ENCODE measurements around the gene DPYSL4. TPM values are rescaled to one million over a fixed set of nuclear protein-coding genes. Genes with fewer than 3 reads are reported as not detected.

The DPYSL4 gene
- total and polyA plus RNA-seq, 2 of the 13 experiments (the other 11 are each of a cell fraction or from before 2014, with no cell fraction given), result 0.84 to 1.2 TPM

GRCh38 chr10:132212816-132213215 is 26.1 kb downstream of the DPYSL4 start:
- no peak overlapping the region for H3K4me2 ChIP-seq (ENCODE audit: low read depth, low read length)
- DNase-seq (ENCODE audit: low spot score) (no peak), FAIRE-seq (no peak), ATAC-seq (no peak)
- no peak overlapping the region for H3K4me3 ChIP-seq (replicated peaks in 1 of 3; ENCODE audit: insufficient read depth in 1 of 3, low read depth in 2 of 3, low read length in 3 of 3)
- H2AFZ ChIP-seq (ENCODE audit: low read length), result no peak overlapping the region
- 86% methylated on average over 6 of the region's 9 CpGs for WGBS (ENCODE audit: low lambda C conversion rate)
- in situ Hi-C loops (cut with HindIII; ENCODE audit: extremely low pct_ligation_motif_present, low pct_unique_long_range_greater_than_20kb) (no loop called here), intact Hi-C loops (cut with micrococcal nuclease; ENCODE audit: unreplicated experiment) (no loop called here)
- no peaks in the 10 kb centered on the region for H3K27me3 ChIP-seq (ENCODE audit: control insufficient read depth in 1 of 2, insufficient read depth in 2 of 2, low read length in 2 of 2)
- no peaks in the 10 kb centered on the region for H4K20me1 ChIP-seq (ENCODE audit: insufficient read depth, low read length)
- ChIA-PET CTCF (ENCODE audit: low intra/inter-chr PET ratio, low total read pairs) (no interaction called here), POLR2A (no interaction called here)
- no peak overlapping the region for H3K9ac ChIP-seq (ENCODE audit: insufficient read depth, low read depth, low read length)
- BruUV-seq (replicated peaks), result no TSS peak
- H3K36me3 ChIP-seq (replicated peaks in 1 of 2; ENCODE audit: control insufficient read depth in 1 of 2, insufficient read depth in 2 of 2, low read length in 2 of 2), result no peaks in the 10 kb centered on the region
- H3K79me2 ChIP-seq (ENCODE audit: insufficient read depth, low read length), result no peaks in the 10 kb centered on the region
- peaks cover 12% of the 10 kb centered on the region for H3K9me3 ChIP-seq (ENCODE audit: low read length)
- H3K27ac ChIP-seq (ENCODE audit: extremely low read length, insufficient read depth, low read length), result no peak overlapping the region
- H3K4me1 ChIP-seq (ENCODE audit: insufficient read depth, low read length), result peaks cover 10% of the 10 kb centered on the region; the same call in 1 of the 2 replicates
- TF ChIP-seq SAP130 (CRISPR knock-in tag; IDR thresholded peaks at IDR 0.05; ENCODE audit: low read depth) (no peak), FOXO4 (CRISPR knock-in tag; conservative IDR thresholded peaks at IDR 0.05) (no peak), GPN1 (CRISPR knock-in tag; IDR thresholded peaks at IDR 0.05; ENCODE audit: borderline replicate concordance) (no peak), SIN3A (IDR thresholded peaks at IDR 0.05; ENCODE audit: borderline replicate concordance, low read depth, low read length) (no peak), CBFB (CRISPR knock-in tag; IDR thresholded peaks at IDR 0.05) (no peak), PATZ1 (CRISPR knock-in tag; IDR thresholded peaks at IDR 0.05) (no peak), ZNF251 (CRISPR knock-in tag; IDR thresholded peaks at IDR 0.05) (no peak), TRIM24 (CRISPR knock-in tag; IDR thresholded peaks at IDR 0.05) (no peak), ZNF441 (CRISPR knock-in tag; IDR thresholded peaks at IDR 0.05; ENCODE audit: borderline replicate concordance) (no peak)
